Uterus (tissue), 4 donors: ENCODE data around the gene NHS. TPM values are rescaled to one million over a fixed set of nuclear protein-coding genes. Genes with fewer than 3 reads are reported as not detected.

Source experiments
- DNase-seq, 2 donors: peaks; one replicate each; pipeline ENCODE4 v3.0.0-alpha.2; 2019 to 2020
- H3K27ac ChIP-seq, 2 donors: fragments of 200-600 bp; sonication (generic); 1 replicate in 1 of 2; 2 replicates in 1 of 2; pipeline ENCODE4 v1.5.1; 2016 to 2018
- H3K27me3 ChIP-seq, 2 donors: fragments of 200-600 bp; sonication (generic); one replicate each; pipeline ENCODE4 v1.5.1; 2018 to 2019; ENCODE audit warnings: control low read depth in 1 of 2
- H3K36me3 ChIP-seq, 2 donors: fragments of 200-600 bp; sonication (generic); one replicate each; pipeline ENCODE4 v1.5.1; 2019; ENCODE audit warnings: control low read depth in 1 of 2
- H3K4me1 ChIP-seq, 2 donors: fragments of 200-600 bp; sonication (generic); one replicate each; pipeline ENCODE4 v1.5.1; 2018 to 2019; ENCODE audit warnings: control low read depth in 1 of 2
- H3K4me3 ChIP-seq, 2 donors: fragments of 200-600 bp; sonication (generic); 1 replicate in 1 of 2; 2 replicates in 1 of 2; pipeline ENCODE4 v1.5.1; 2018 to 2019; ENCODE audit warnings: mild to moderate bottlenecking in 1 of 2
- H3K9me3 ChIP-seq, 2 donors: fragments of 200-600 bp; sonication (generic); one replicate each; pipeline ENCODE4 v1.5.1; 2019; ENCODE audit warnings: control low read depth in 1 of 2
- POLR2A ChIP-seq, 2 donors: fragments of 450-650 bp; IDR thresholded peaks; one replicate each; pipeline ENCODE4 v1.6.1; 2016; ENCODE audit warnings: antibody characterized with exemption in 2 of 2, mild to moderate bottlenecking in 1 of 2, moderate library complexity in 1 of 2
- intact Hi-C: fragments of 100-400 bp; cut with DNase I; formaldehyde crosslinking; loops from one replicate; pipeline ENCODE4 v1.15.1; 2023; ENCODE audit warnings: low total_unique reads
- total RNA-seq, 4 donors: library from RNA; depleted of rRNA in 3 of 4; stranded (reverse); fragments of >200 nt in 3 of 4; gene quantifications; one replicate each; pipeline versions ENCODE4 v1.1.0 to v1.2.4, GENCODE V29; 2014 to 2023
- TF ChIP-seq, protein P1 (sequence below), 4 experiments: fragments of 200-600 bp in 2 of 4; fragments of 450-650 bp in 2 of 4; sonication (generic) in 2 of 4; IDR thresholded peaks; one replicate each; pipeline ENCODE4 v1.5.1; 2016 to 2019; ENCODE audit warnings: antibody characterized with exemption in 4 of 4, mild to moderate bottlenecking in 2 of 4, moderate library complexity in 1 of 4
- donor health status: DM: yes; HTN: yes; CAD: no.

The NHS gene
- total RNA-seq, 4 donors from 2014 or later = 3.5 to 14.3 (median 9.5) TPM

DNA sequence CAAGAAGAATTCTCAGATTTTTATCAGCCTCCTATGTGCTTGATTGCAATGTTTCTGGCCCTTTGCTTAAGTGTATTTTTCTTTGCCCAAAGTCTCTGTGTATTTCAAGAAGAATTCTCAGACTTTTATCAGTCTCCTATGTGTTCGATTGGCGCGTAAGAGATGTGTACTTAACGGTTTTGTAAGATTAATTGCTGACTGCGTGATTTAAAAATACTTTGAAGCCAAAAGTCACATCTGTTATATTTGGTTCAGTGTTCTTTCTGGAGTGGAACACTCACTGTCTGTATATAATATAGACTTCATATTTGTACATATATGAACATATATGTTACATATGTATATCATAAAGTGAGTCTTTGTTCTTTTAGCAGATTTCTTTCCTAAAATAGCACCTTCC, 373.7 kb downstream of the NHS start:
- no peak for TF ChIP-seq POLR2A (IDR thresholded peaks at IDR 0.05)
- TF ChIP-seq, protein P1, sequence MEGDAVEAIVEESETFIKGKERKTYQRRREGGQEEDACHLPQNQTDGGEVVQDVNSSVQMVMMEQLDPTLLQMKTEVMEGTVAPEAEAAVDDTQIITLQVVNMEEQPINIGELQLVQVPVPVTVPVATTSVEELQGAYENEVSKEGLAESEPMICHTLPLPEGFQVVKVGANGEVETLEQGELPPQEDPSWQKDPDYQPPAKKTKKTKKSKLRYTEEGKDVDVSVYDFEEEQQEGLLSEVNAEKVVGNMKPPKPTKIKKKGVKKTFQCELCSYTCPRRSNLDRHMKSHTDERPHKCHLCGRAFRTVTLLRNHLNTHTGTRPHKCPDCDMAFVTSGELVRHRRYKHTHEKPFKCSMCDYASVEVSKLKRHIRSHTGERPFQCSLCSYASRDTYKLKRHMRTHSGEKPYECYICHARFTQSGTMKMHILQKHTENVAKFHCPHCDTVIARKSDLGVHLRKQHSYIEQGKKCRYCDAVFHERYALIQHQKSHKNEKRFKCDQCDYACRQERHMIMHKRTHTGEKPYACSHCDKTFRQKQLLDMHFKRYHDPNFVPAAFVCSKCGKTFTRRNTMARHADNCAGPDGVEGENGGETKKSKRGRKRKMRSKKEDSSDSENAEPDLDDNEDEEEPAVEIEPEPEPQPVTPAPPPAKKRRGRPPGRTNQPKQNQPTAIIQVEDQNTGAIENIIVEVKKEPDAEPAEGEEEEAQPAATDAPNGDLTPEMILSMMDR (IDR thresholded peaks at IDR 0.05) = no peak
- Histone ChIP-seq H3K4me3 (no peak overlapping the region), H3K27me3 (no peaks in the 10 kb centered on the region), H3K4me1 (no peaks in the 10 kb centered on the region), H3K36me3 (no peaks in the 10 kb centered on the region), H3K27ac (no peak overlapping the region), H3K9me3 (no peaks in the 10 kb centered on the region)
- intact Hi-C loops = no loop called here
- DNase-seq = no peak

DNA sequence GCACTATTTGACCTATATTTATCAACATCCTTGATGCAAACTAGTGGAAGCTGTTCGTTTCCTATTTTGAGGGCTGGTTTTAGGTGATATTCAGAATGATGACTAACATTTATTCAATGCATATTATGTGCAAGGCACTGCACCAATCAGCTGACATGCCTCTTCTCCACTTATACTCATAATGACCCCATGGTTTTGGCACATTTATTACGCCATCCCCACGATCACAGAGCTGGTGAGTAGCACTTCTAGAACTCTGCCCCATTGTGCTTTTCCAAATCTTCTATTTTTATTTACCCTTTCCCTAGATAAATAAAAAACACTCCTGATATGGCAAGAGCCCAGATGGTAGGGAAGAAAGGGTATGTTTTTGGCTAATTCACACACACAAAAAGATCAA, 375.4 kb downstream of the NHS start:
- intact Hi-C loops = no loop called here
- Histone ChIP-seq H3K4me1 (no peaks in the 10 kb centered on the region), H3K36me3 (no peaks in the 10 kb centered on the region), H3K9me3 (no peaks in the 10 kb centered on the region), H3K27ac (no peak overlapping the region), H3K27me3 (no peaks in the 10 kb centered on the region), H3K4me3 (no peak overlapping the region)
- no peak for DNase-seq
- TF ChIP-seq, protein P1 (IDR thresholded peaks at IDR 0.05) = no peak
- TF ChIP-seq POLR2A (IDR thresholded peaks at IDR 0.05) = no peak

DNA sequence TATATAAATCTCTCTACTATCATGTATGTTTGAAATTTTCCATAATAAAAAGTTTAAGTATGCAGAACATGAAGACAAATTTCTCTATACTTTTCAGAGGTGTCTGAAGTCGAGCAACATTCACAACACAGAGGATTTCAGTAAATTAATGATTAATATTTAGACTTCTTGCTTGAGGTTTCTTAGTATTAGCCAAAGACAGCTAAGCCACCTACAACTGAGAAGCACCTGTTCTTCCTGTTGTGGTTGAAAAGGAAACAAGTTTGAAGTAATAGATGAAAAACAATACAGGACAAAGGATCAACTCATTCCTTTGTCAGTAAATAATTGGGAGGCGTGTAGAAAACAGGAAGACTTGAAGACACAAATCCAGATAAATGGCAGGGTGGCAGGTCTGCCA, 383.4 kb downstream of the NHS start:
- TF ChIP-seq, protein P1 (IDR thresholded peaks at IDR 0.05) = no peak
- no peak for TF ChIP-seq POLR2A (IDR thresholded peaks at IDR 0.05)
- Histone ChIP-seq H3K4me3 (no peak overlapping the region), H3K4me1 (no peaks in the 10 kb centered on the region), H3K9me3 (no peaks in the 10 kb centered on the region), H3K27me3 (no peaks in the 10 kb centered on the region), H3K27ac (no peak overlapping the region), H3K36me3 (no peaks in the 10 kb centered on the region)
- intact Hi-C loops = no loop called here
- DNase-seq = no peak

DNA sequence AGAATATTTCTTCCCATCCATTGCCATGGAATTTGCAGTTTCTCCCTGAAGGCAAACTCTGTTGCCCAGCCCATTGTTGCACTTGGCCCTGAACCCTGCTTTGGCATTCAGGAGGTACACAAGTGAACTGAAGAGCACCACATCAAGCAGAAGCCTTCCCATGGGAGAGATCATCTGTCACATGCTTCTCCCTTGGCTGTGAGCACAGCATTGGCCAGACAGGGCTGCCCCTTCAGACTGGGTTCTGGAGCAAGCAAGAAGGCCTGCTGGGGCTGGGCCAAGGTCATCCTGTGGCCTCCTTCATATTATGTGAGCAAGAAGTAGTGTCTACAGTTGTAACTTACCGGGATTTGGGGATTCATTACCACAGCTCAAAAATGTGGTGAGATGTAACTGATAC, 385.0 kb downstream of the NHS start:
- Histone ChIP-seq H3K4me1 (no peaks in the 10 kb centered on the region), H3K4me3 (no peak overlapping the region), H3K27ac (no peak overlapping the region), H3K9me3 (no peaks in the 10 kb centered on the region), H3K27me3 (no peaks in the 10 kb centered on the region), H3K36me3 (no peaks in the 10 kb centered on the region)
- TF ChIP-seq, protein P1 (IDR thresholded peaks at IDR 0.05) = no peak
- no peak for TF ChIP-seq POLR2A (IDR thresholded peaks at IDR 0.05)
- DNase-seq = no peak
- intact Hi-C loops = no loop called here

DNA sequence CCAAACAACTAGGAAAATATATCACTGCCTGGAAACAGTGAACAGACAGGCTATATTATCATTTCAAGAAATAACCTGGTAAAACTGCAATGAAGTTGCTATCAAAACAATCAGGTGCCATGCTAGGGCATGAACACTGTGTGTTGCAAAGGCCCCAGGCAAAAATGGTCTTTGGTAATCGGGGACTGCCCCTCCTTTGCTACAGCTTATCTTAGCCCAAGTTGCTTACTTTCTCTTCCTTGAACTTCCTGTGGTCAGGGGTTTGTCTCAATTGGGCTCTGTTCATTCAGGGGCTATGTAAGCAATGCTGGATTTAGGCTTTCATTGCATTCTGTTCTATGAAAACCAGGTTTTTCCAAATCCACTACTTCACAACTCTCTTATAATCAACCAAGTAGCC, 392.7 kb downstream of the NHS start:
- TF ChIP-seq, protein P1 (IDR thresholded peaks at IDR 0.05) = no peak
- TF ChIP-seq POLR2A (IDR thresholded peaks at IDR 0.05) = no peak
- H3K9me3 ChIP-seq = no peaks in the 10 kb centered on the region
- DNase-seq = no peak
- no peak overlapping the region for H3K4me3 ChIP-seq
- H3K36me3 ChIP-seq = no peaks in the 10 kb centered on the region
- H3K27ac ChIP-seq = no peak overlapping the region
- intact Hi-C loops = no loop called here
- no peaks in the 10 kb centered on the region for H3K4me1 ChIP-seq
- H3K27me3 ChIP-seq = no peaks in the 10 kb centered on the region
